Activated CD8-positive, alpha-beta memory T cell treated with anti-CD3 and anti-CD28 coated beads for 48 hours (primary cell): ENCODE data around the gene ATMIN.
A peak's percentile ranks its signal among the peaks of the same experiment; 100 is the strongest.

Experiments
- DNase-seq, 3 experiments: peaks; one replicate each; pipeline ENCODE4 v3.0.0-alpha.2; 2020; ENCODE audit warnings: low read depth in 2 of 3, low spot score in 2 of 3

The ATMIN gene, protein sequence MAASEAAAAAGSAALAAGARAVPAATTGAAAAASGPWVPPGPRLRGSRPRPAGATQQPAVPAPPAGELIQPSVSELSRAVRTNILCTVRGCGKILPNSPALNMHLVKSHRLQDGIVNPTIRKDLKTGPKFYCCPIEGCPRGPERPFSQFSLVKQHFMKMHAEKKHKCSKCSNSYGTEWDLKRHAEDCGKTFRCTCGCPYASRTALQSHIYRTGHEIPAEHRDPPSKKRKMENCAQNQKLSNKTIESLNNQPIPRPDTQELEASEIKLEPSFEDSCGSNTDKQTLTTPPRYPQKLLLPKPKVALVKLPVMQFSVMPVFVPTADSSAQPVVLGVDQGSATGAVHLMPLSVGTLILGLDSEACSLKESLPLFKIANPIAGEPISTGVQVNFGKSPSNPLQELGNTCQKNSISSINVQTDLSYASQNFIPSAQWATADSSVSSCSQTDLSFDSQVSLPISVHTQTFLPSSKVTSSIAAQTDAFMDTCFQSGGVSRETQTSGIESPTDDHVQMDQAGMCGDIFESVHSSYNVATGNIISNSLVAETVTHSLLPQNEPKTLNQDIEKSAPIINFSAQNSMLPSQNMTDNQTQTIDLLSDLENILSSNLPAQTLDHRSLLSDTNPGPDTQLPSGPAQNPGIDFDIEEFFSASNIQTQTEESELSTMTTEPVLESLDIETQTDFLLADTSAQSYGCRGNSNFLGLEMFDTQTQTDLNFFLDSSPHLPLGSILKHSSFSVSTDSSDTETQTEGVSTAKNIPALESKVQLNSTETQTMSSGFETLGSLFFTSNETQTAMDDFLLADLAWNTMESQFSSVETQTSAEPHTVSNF

DNA sequence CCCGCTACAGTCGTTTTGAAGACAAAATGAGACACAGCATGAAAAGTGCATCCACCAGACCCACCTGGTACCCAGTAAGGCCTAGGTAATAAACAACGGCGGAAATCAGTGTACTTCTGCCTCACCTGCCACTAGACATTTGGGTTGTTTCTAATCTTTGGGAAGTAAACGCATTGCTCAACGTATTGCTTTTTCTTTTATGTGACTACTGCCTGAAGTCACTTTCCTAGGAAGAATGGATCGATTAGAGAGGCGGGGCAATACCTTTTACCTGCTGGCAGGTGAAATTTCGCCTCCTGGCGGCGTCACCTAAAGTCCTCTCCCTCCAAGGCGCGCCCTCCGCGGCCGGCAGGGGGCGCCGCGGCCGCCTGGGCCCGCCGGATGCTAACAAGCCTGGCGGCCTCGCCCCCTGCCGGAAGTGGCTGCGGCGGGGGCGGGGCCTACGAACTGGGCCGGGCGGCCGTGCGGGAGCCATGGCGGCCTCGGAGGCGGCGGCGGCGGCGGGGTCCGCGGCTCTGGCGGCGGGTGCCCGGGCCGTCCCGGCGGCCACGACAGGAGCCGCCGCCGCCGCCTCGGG, at the start of gene ATMIN:
Gene ATMIN (plus strand): TSS at position 445 of the 577 bp plus-strand sequence. CDS start 29 bp downstream, at position 474.
- peak; percentile 62 to 74 (median 73) for DNase-seq

DNA sequence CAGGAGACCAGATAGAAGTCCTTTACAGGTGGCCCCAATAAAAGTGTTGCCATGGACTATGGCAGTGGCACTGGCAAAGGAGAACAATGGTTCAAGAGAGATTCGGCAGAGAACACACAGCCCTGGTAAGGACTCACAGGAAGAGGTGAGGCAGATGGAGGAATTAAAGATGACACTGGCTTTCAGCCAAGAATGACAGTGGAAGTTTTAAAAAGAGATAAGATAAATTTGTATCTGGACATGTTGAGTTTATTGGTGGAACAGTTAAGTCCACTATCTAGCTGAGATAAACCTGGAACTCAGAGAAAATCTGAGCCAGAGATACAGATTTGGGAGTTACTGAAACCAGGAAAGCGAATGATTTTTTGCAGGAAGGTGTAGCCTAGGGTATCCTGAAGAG, 49.1 kb upstream of the ATMIN start:
- DNase-seq = no peak

DNA sequence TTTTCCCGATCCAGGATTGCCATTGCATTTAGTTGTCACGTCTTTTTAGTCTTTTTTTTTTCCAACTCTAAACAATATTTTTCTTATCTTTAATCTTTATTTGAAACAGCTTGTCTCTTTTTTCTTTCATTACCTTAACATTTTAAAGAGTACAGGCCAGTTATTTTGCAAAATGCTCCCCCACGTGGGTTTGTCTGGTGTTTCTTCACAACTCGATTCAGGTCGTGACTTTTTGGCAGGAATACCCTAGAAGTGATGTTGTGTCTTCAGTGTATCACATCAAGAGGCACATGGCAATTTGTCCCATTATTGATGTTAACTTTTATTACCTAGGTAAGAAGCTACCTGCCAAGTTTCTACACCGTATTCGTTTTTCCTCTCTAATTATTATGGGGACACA, 46.9 kb upstream of the ATMIN start:
- DNase-seq = no peak

DNA sequence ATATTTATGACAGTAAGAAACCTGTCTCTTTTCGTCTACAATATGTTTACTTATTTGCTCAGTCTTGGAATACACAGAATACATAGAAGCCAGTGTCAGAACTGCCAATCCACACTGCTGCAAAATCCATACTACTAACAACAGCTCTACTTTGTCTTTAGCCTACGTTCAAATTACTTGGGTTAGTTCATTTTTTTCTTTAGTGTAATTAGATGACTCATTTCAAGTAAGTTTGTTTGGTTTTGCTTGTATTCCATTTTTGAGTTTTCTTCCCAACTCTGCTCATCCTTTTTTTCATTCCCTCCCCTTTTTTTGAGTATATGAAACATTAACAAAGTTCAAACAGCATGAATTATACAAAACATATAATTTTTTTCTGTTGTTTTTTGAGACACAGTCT, 45.8 kb upstream of the ATMIN start:
- no peak for DNase-seq

- no peak for DNase-seq
Observed at GRCh38 chr16:80990577-80990976, 45.1 kb upstream of the ATMIN start.

DNA sequence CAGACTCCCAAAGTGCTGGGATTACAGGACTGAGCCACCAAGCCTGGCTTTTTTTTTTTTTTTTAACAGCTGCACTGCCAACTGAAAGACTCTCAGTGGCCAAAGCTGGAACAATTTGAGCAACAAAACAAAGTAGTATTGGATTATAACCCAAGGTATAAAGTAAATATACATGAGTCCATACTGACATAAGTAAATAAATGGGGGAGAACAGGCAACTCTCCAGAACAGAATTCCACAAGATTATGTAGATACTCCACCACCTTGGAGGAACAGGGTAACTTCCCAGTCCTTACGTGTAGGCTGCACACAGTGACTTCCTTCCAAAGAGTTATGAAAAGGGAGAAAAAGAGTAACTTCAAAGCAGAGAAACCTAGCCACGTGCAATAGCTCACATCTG, 44.7 kb upstream of the ATMIN start:
- DNase-seq = no peak

- DNase-seq = no peak
Observed at GRCh38 chr16:80991792-80992430, 43.7 kb upstream of the ATMIN start.

DNA sequence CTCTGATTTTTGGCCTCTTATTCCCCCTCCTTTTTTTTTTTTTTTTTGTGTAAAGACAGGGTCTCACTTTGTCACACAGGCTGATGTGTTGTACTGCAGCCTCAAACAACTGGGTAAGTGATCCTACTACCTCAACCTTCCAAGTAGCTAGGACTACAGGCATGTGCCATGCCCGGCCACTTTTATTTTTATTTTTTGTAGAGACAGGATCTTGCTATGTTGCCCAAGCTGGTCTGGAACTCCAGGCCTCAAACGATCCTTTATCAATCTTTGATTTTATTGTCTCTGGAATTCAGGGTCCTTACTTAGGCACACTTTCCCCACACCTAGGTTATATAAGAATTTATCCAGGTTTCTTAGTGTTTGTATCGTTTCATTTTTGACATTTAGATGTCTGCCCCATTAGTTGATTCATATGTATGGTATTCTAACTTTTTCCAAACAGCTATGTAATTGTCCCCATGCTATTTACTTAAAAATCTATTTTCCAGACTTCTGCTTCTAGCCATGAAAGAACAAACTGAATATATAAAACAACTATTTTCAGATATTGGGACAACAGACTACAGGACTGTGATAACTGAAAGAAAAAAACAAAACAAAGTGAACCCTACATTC, 42.9 kb upstream of the ATMIN start:
- DNase-seq = no peak

GRCh38 chr16:80993307-80993706, 42.3 kb upstream of the ATMIN start:
- no peak for DNase-seq

- no peak for DNase-seq
Observed at GRCh38 chr16:80993834-80994233, 41.8 kb upstream of the ATMIN start.

DNA sequence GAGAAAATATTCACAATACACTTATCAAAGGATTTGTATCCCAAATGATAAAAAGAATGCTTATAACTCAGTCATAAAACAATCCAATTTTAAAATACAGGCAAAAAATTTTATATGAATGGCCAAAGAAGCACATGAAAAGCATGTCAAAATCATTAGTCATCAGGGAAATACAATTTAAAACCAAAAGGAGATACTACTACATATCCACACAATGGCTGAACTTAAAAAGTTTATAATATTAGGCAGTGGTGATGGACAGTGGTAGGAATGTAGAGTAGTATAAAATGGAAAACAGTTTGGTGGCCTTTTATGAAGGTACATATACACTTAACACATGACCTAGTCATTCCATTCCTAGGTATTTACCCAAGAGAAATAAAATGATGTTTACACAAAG, 41.2 kb upstream of the ATMIN start:
- DNase-seq = no peak

GRCh38 chr16:80996688-80997138, 38.9 kb upstream of the ATMIN start:
- DNase-seq = no peak

- no peak for DNase-seq
Observed at GRCh38 chr16:80997139-80997798, 38.4 kb upstream of the ATMIN start.

GRCh38 chr16:80997964-80998620, 37.5 kb upstream of the ATMIN start:
- DNase-seq = no peak

DNA sequence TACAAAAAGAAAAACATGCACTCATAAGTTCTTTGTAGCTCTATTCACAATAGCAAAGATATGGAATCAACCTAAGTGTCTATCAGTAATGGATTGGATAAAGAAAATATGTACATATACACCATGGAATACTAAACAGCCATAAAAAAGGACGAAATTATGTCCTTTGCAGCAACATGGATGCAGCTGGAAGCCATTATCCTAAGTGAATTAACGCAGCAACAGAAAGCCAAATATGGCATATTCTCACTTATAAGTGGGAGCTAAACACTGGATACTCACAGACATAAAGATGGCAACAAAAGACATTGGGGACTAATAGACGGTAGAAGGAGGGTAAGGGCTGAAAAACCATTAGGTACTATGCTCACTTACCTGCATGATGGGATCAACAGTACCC, 34.8 kb upstream of the ATMIN start:
- no peak for DNase-seq

- no peak for DNase-seq
Observed at GRCh38 chr16:81001330-81001729, 34.3 kb upstream of the ATMIN start.

- no peak for DNase-seq
Observed at GRCh38 chr16:81003064-81003463, 32.6 kb upstream of the ATMIN start.

GRCh38 chr16:81003610-81004460, 31.8 kb upstream of the ATMIN start:
- DNase-seq = no peak
